ENCODE results near the gene CD300LD. TPM values are rescaled to one million over a fixed set of nuclear protein-coding genes. Genes with fewer than 3 reads are reported as not detected.

The CD300LD gene
- total RNA-seq, 3 donors from 2014 or later (not counting 1 experiment from before 2014, with no cell fraction given), result not detected

DNA sequence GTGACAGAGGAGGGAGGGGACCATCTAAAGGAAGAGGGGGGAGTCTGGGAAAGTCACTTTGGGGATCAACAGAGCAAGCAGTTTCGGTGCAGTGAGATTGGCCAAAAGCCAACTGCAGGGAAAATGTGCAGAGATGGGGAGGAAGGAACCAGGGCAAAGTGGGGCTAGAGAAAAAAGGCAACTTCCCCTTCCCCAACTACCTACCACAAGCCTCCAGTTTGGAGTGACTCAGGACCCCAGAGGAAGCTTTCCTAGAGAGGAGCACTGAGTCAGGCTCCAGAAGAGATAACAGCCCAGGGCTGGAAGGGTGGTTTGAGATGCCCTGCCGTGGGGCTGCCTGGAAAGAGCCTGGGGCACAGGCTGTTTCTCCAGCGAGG is 6.9 kb upstream of the CD300LD start:
- no peaks in the 10 kb centered on the region for H3K27me3 ChIP-seq (ENCODE audit: control insufficient read depth, insufficient read depth, low read length)
- H3K4me3 ChIP-seq (ENCODE audit: low read length), result no peak overlapping the region
- WGBS (ENCODE audit: insufficient coverage), result 6% methylated on average over 3 of the region's 3 CpGs
- Mint-ChIP-seq H3K4me1 (no peaks in the 10 kb centered on the region), H3K4me3 (no peak overlapping the region), H3K27ac (no peak overlapping the region), H3K27me3 (ENCODE audit: low read depth in 2 of 2) (peaks cover 8 to 29% of the 10 kb centered on the region in 2 donors), H3K36me3 (no peaks in the 10 kb centered on the region), H3K9me3 (no peaks in the 10 kb centered on the region)
- TF ChIP-seq, protein P1, sequence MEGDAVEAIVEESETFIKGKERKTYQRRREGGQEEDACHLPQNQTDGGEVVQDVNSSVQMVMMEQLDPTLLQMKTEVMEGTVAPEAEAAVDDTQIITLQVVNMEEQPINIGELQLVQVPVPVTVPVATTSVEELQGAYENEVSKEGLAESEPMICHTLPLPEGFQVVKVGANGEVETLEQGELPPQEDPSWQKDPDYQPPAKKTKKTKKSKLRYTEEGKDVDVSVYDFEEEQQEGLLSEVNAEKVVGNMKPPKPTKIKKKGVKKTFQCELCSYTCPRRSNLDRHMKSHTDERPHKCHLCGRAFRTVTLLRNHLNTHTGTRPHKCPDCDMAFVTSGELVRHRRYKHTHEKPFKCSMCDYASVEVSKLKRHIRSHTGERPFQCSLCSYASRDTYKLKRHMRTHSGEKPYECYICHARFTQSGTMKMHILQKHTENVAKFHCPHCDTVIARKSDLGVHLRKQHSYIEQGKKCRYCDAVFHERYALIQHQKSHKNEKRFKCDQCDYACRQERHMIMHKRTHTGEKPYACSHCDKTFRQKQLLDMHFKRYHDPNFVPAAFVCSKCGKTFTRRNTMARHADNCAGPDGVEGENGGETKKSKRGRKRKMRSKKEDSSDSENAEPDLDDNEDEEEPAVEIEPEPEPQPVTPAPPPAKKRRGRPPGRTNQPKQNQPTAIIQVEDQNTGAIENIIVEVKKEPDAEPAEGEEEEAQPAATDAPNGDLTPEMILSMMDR (IDR thresholded peaks at IDR 0.05), result no peak
- no peaks in the 10 kb centered on the region for H3K9me3 ChIP-seq (ENCODE audit: control insufficient read depth, insufficient read depth, low read length)
- no peak for DNase-seq
- no peak overlapping the region for H3K27ac ChIP-seq (ENCODE audit: low read length)
- H3K36me3 ChIP-seq (ENCODE audit: control insufficient read depth, insufficient read depth, low read length), result no peaks in the 10 kb centered on the region
- ATAC-seq, result no peak
- H3K4me1 ChIP-seq (ENCODE audit: control insufficient read depth, insufficient read depth, low read length), result peaks cover 38% of the 10 kb centered on the region
- intact Hi-C loops (cut with micrococcal nuclease), result no loop called here

DNA sequence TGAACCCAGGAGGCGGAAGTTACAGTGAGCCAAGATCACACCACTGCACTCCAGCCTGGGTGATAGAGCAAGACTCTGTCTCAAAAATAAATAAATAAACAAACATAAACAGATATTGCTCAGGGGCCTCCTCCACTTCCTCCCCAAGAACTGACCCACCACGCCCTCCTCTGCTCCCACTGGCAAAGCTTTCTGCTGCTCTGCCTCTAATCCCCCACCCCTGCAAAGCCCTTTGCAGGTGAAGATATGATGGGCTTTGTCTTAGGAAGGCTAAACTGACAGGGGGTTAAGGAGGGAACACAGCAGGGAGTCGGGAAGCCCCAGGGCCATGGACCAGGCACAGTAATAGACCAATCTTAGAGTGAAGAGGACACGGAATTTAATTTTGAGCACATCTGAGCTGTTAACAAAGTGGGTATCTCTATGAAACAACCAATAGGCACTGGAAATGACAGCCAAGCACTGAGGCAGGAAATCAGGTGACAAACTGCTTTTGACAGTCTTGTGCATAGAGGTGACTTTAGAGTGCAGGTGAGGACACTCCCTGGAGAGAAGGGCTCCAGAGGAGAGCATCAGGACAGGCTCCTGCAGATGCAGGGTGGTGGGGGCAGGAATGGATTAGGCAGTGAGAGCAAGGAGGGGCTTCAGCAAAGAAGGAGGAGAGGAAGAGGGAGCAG is 6.4 kb upstream of the CD300LD start:
- H3K27me3 Mint-ChIP-seq (ENCODE audit: low read depth in 2 of 2), result peaks cover 11 to 29% of the 10 kb centered on the region in 2 donors
- Histone ChIP-seq H3K4me3 (ENCODE audit: low read length) (no peak overlapping the region), H3K4me1 (ENCODE audit: control insufficient read depth, insufficient read depth, low read length) (peaks cover 33% of the 10 kb centered on the region), H3K27ac (ENCODE audit: low read length) (no peak overlapping the region), H3K36me3 (ENCODE audit: control insufficient read depth, insufficient read depth, low read length) (no peaks in the 10 kb centered on the region), H3K27me3 (ENCODE audit: control insufficient read depth, insufficient read depth, low read length) (no peaks in the 10 kb centered on the region), H3K9me3 (ENCODE audit: control insufficient read depth, insufficient read depth, low read length) (no peaks in the 10 kb centered on the region)
- H3K4me3 Mint-ChIP-seq, result no peak overlapping the region
- no peaks in the 10 kb centered on the region for H3K4me1 Mint-ChIP-seq
- H3K9me3 Mint-ChIP-seq, result no peaks in the 10 kb centered on the region
- no peaks in the 10 kb centered on the region for H3K36me3 Mint-ChIP-seq
- DNase-seq, result peak in 1 of 2 donors; percentile 19
- TF ChIP-seq, protein P1 (IDR thresholded peaks at IDR 0.05), result no peak
- no peak overlapping the region for H3K27ac Mint-ChIP-seq
- 73% methylated on average over 3 of the region's 4 CpGs for WGBS (ENCODE audit: insufficient coverage)
- intact Hi-C loops (cut with micrococcal nuclease), result no loop called here
- ATAC-seq, result no peak

DNA sequence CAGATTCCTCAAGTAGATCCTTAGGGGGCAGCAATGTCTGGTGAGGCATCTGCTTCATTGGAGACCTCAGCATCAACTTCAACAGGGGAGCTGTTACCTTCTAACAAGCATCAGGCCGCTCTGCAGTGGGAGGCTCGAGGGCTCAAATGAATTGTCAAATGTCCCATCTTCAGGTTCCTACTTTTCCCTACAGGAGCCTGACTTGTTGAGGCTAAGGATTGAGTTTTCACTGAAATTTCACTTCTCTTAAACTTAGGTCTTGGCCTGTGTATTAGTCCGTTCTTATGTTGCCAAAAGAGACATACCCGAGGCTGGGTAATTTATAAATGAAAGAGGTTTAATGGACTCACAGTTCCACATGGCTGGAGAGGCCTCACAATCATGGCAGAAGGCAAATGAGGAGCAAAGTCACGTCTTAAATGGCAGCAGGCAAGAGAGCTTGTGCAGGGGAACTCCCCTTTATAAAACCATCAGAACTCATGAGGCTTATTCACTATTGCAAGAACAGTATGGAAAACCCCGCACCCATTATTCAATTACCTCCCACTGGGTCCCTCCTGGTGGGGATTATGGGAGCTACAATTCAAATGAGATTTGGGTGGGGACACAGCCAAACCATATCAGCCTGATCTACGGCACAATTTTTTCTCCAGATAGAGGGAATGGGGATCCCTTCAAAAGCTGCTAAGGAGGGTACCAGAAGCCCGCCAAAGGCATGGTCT is 5.1 kb upstream of the CD300LD start:
- peaks cover under 1 to 7% of the 10 kb centered on the region in 2 donors for H3K4me1 Mint-ChIP-seq
- H3K27me3 ChIP-seq (ENCODE audit: control insufficient read depth, insufficient read depth, low read length), result no peaks in the 10 kb centered on the region
- no peak overlapping the region for H3K4me3 Mint-ChIP-seq
- H3K36me3 Mint-ChIP-seq, result no peaks in the 10 kb centered on the region
- peaks cover 23 to 33% of the 10 kb centered on the region in 2 donors for H3K27me3 Mint-ChIP-seq (ENCODE audit: low read depth in 2 of 2)
- no peak overlapping the region for H3K27ac Mint-ChIP-seq
- H3K4me1 ChIP-seq (ENCODE audit: control insufficient read depth, insufficient read depth, low read length), result peaks cover 26% of the 10 kb centered on the region
- DNase-seq, result no peak
- intact Hi-C loops (cut with micrococcal nuclease), result no loop called here
- H3K9me3 Mint-ChIP-seq, result no peaks in the 10 kb centered on the region
- H3K36me3 ChIP-seq (ENCODE audit: control insufficient read depth, insufficient read depth, low read length), result no peaks in the 10 kb centered on the region
- no peaks in the 10 kb centered on the region for H3K9me3 ChIP-seq (ENCODE audit: control insufficient read depth, insufficient read depth, low read length)
- no peak for ATAC-seq
- TF ChIP-seq, protein P1 (IDR thresholded peaks at IDR 0.05), result no peak
- no peak overlapping the region for H3K27ac ChIP-seq (ENCODE audit: low read length)
- no peak overlapping the region for H3K4me3 ChIP-seq (ENCODE audit: low read length)
- WGBS (ENCODE audit: insufficient coverage), result 64% methylated on average over 8 of the region's 8 CpGs

All from natural killer cell (primary cell).